Measurements from ENCODE around the gene OR6C1.

- TF ChIP-seq, protein P1, sequence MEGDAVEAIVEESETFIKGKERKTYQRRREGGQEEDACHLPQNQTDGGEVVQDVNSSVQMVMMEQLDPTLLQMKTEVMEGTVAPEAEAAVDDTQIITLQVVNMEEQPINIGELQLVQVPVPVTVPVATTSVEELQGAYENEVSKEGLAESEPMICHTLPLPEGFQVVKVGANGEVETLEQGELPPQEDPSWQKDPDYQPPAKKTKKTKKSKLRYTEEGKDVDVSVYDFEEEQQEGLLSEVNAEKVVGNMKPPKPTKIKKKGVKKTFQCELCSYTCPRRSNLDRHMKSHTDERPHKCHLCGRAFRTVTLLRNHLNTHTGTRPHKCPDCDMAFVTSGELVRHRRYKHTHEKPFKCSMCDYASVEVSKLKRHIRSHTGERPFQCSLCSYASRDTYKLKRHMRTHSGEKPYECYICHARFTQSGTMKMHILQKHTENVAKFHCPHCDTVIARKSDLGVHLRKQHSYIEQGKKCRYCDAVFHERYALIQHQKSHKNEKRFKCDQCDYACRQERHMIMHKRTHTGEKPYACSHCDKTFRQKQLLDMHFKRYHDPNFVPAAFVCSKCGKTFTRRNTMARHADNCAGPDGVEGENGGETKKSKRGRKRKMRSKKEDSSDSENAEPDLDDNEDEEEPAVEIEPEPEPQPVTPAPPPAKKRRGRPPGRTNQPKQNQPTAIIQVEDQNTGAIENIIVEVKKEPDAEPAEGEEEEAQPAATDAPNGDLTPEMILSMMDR (IDR thresholded peaks at IDR 0.05; ENCODE audit: insufficient read depth, low read length, poor library complexity, severe bottlenecking), result no peak
- TF ChIP-seq EZH2phosphoT487 (conservative IDR thresholded peaks at IDR 0.05; ENCODE audit: low read length), result no peak
These were observed 21.9 kb downstream of the OR6C1 start for GRCh38 chr12:55336002-55336401.

Data from SU-DHL-6 (cell line).